Kidney epithelial cell (primary cell): ENCODE data around the gene MRPL40. TPM values are rescaled to one million over a fixed set of nuclear protein-coding genes. Genes with fewer than 3 reads are reported as not detected.
A peak's percentile ranks its signal among the peaks of the same experiment; 100 is the strongest.

Experiments used
- DNase-seq: peaks from one replicate; pipeline ENCODE4 v3.0.0-alpha.2; 2010; ENCODE audit warnings: low read depth
- H3K27me3 ChIP-seq: 2 replicates; pipeline ENCODE4 v1.6.0; 2011; ENCODE audit warnings: low read length; ENCODE audit not compliant: control insufficient read depth, insufficient read depth
- H3K36me3 ChIP-seq: 2 replicates; pipeline ENCODE4 v1.5.1; 2011; ENCODE audit warnings: low read length; ENCODE audit not compliant: control insufficient read depth, insufficient read depth
- H3K4me3 ChIP-seq: 2 replicates; pipeline ENCODE4 v1.5.1; 2011; ENCODE audit warnings: low read depth, mild to moderate bottlenecking, control low read depth, low read length
- CTCF ChIP-seq: IDR thresholded peaks from 2 replicates; pipeline ENCODE4 v1.5.1; 2011; ENCODE audit warnings: mild to moderate bottlenecking, moderate library complexity, low read length, control low read depth, inconsistent platforms; ENCODE audit not compliant: insufficient read depth, poor library complexity, severe bottlenecking
- total RNA-seq: library from RNA; depleted of rRNA; stranded (reverse); fragments of >200 nt; gene quantifications from 2 replicates; pipeline ENCODE4 v1.2.3, GENCODE V29; 2015

The MRPL40 gene
- total RNA-seq, 1 donor from 2014 or later = 47.2 TPM

- H3K4me3 ChIP-seq = peak within 1 kb of the TSS; percentile 67
- no peak for TF ChIP-seq CTCF
- H3K27me3 ChIP-seq = no peaks in the 10 kb centered on the region
- DNase-seq = peak; percentile 68
- H3K36me3 ChIP-seq = peaks cover 2% of the 10 kb centered on the region
Measured at GRCh38 chr22:19447330-19448075, 15.2 kb downstream of the MRPL40 start, which contains the start of gene C22orf39. C22orf39 (minus strand) TSS chr22:19447711; CDS start chr22:19447688, 23 bp downstream.

GRCh38 chr22:19448076-19448607 lies 15.8 kb downstream of the MRPL40 start:
- no peak for DNase-seq

GRCh38 chr22:19448739-19449421 lies 16.5 kb downstream of the MRPL40 start:
- Histone ChIP-seq H3K36me3 (peaks cover 1% of the 10 kb centered on the region), H3K27me3 (no peaks in the 10 kb centered on the region), H3K4me3 (no peak overlapping the region)
- no peak for DNase-seq
- no peak for TF ChIP-seq CTCF

More at GRCh38 chr22:19448076-19448607, 15.8 kb downstream of the MRPL40 start:
- no peaks in the 10 kb centered on the region for H3K27me3 ChIP-seq
- no peak for TF ChIP-seq CTCF
- peaks cover 3% of the 10 kb centered on the region for H3K36me3 ChIP-seq
- peak overlapping the region; percentile 67 for H3K4me3 ChIP-seq

GRCh38 chr22:19449422-19449767 lies 17.1 kb downstream of the MRPL40 start:
- no peaks in the 10 kb centered on the region for H3K27me3 ChIP-seq
- DNase-seq = no peak
- no peak overlapping the region for H3K4me3 ChIP-seq
- TF ChIP-seq CTCF = no peak
- H3K36me3 ChIP-seq = peaks cover 1% of the 10 kb centered on the region

GRCh38 chr22:19450363-19451175 lies 18.2 kb downstream of the MRPL40 start:
- Histone ChIP-seq H3K27me3 (no peaks in the 10 kb centered on the region), H3K4me3 (no peak overlapping the region), H3K36me3 (peaks cover 1% of the 10 kb centered on the region)
- DNase-seq = no peak
- no peak for TF ChIP-seq CTCF
